Esophagus squamous epithelium (tissue), 4 donors: Measurements from ENCODE around the gene ARVCF.

Experiments used
- CTCF ChIP-seq, 6 experiments: fragments of 450-650 bp in 4 of 6; fragments of 200-600 bp in 2 of 6; sonication (generic) in 2 of 6; IDR thresholded peaks; one replicate each; pipeline ENCODE4 v1.5.1; 2016 to 2019; ENCODE audit warnings: antibody characterized with exemption in 6 of 6, mild to moderate bottlenecking in 4 of 6, moderate library complexity in 4 of 6
- POLR2A ChIP-seq, 4 donors: fragments of 450-650 bp; IDR thresholded peaks; one replicate each; pipeline ENCODE4 v1.6.1; 2017; ENCODE audit warnings: antibody characterized with exemption in 4 of 4, mild to moderate bottlenecking in 4 of 4, moderate library complexity in 3 of 4

DNA sequence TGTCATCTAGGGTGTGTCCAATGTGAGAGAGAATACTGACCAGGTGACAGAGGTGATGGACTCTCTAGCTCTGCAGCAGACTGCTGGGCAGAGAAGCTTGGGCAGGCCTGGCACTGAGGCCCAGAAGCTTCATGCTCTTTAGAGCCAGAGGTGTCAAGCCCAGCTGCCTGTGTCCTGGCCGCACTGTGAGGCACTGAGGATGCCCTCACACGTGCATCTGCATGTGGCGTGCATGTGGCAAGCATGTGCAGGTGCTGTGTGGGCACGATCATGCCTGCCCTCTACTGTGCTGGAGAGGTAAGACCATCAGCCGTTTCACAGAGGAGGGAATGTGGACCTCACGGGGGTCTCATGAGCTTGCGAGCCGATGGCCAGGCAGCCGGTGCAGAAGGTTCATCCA lies 59.2 kb downstream of the ARVCF start:
- TF ChIP-seq CTCF (IDR thresholded peaks at IDR 0.05) (peak in 1 of 6 experiments; percentile 17), POLR2A (IDR thresholded peaks at IDR 0.05) (no peak)
